Measurements from ENCODE around the gene GALNT6.
"Not testable (repeated sequence)": the region's sequence is repeated elsewhere in the genome, so short reads cannot be mapped to it uniquely, and the experiment has no call there.

GALNT6 gene

GRCh38 chr12:51349026-51349425, 42.2 kb downstream of the GALNT6 start:
- DNase-seq, result no peak

GRCh38 chr12:51348116-51348515, 43.1 kb downstream of the GALNT6 start:
- DNase-seq, result no peak

GRCh38 chr12:51346581-51346980, 44.6 kb downstream of the GALNT6 start, which contains the start of gene CELA1:
Gene CELA1, minus strand, starts transcription at chr12:51346679. Its CDS starts 41 bp downstream, at chr12:51346638.
- DNase-seq, result no peak

GRCh38 chr12:51345681-51346080, 45.5 kb downstream of the GALNT6 start:
- no peak for DNase-seq

- DNase-seq, result no peak
Observed at GRCh38 chr12:51343201-51343600, 48.0 kb downstream of the GALNT6 start.

GRCh38 chr12:51342416-51342815, 48.8 kb downstream of the GALNT6 start:
- DNase-seq, result no peak

GRCh38 chr12:51341251-51342007, 49.8 kb downstream of the GALNT6 start:
- DNase-seq, result peak; percentile 42 to 81 (median 59)

- no peak for DNase-seq
Observed at GRCh38 chr12:51339750-51340149, 51.5 kb downstream of the GALNT6 start.

- DNase-seq, result not testable (repeated sequence)
Observed at GRCh38 chr12:51337336-51337735, 53.9 kb downstream of the GALNT6 start.

GRCh38 chr12:51335931-51336330, 55.3 kb downstream of the GALNT6 start:
- no peak for DNase-seq

GRCh38 chr12:51334764-51335163, 56.4 kb downstream of the GALNT6 start:
- DNase-seq, result no peak

GRCh38 chr12:51333536-51333935, 57.7 kb downstream of the GALNT6 start:
- DNase-seq, result no peak

- no peak for DNase-seq
Observed at GRCh38 chr12:51330186-51330585, 61.0 kb downstream of the GALNT6 start.

- peak in 3 of 6 experiments; percentile 11 to 47 (median 43) for DNase-seq
Observed at GRCh38 chr12:51329742-51330141, 61.5 kb downstream of the GALNT6 start.

GRCh38 chr12:51328587-51328986, 62.6 kb downstream of the GALNT6 start:
- DNase-seq, result no peak

GRCh38 chr12:51326698-51327439, 64.3 kb downstream of the GALNT6 start:
- DNase-seq, result peak in 1 of 6 experiments; percentile 16

GRCh38 chr12:51324953-51325352, 66.3 kb downstream of the GALNT6 start:
- no peak for DNase-seq

- DNase-seq, result peak; percentile 47 to 66 (median 62)
Observed at GRCh38 chr12:51323966-51324895, 67.0 kb downstream of the GALNT6 start, which contains the start of gene BIN2. Gene BIN2, minus strand, starts transcription at chr12:51324174. Its CDS starts 72 bp downstream, at chr12:51324102.

- peak; percentile 34 to 67 (median 56) for DNase-seq
Observed at GRCh38 chr12:51323317-51323960, 67.8 kb downstream of the GALNT6 start.

- DNase-seq, result no peak
Observed at GRCh38 chr12:51322452-51322851, 68.8 kb downstream of the GALNT6 start.

- DNase-seq, result no peak
Observed at GRCh38 chr12:51321882-51322281, 69.3 kb downstream of the GALNT6 start.

GRCh38 chr12:51320695-51321320, 70.4 kb downstream of the GALNT6 start:
- DNase-seq, result peak in 1 of 6 experiments; percentile 45
